Fibroblast of pulmonary artery (primary cell): ENCODE results near the gene APOBEC3G.
"Not testable (repeated sequence)": the region's sequence is repeated elsewhere in the genome, so short reads cannot be mapped to it uniquely, and the experiment has no call there.

ENCODE experiments used
- DNase-seq: peaks from one replicate; pipeline ENCODE4 v3.0.0-alpha.2; 2010; ENCODE audit warnings: low read depth
- H3K4me3 ChIP-seq: replicated peaks from 2 replicates; pipeline ENCODE4 v1.5.1; 2011; ENCODE audit warnings: low read depth, mild to moderate bottlenecking, control low read depth, low read length, moderate library complexity
- TF ChIP-seq, protein P1 (sequence below): IDR thresholded peaks from 2 replicates; pipeline ENCODE4 v1.5.1; 2011; ENCODE audit warnings: mild to moderate bottlenecking, control low read depth, low read length, inconsistent platforms; ENCODE audit errors: missing control alignments

Gene APOBEC3G

GRCh38 chr22:39077026-39077840 lies at the start of gene APOBEC3G:
TSS of gene APOBEC3G (plus strand) at chr22:39077275. CDS start at chr22:39077362, 87 bp downstream.
- peak within 1 kb of the TSS; percentile 52 for H3K4me3 ChIP-seq

DNA sequence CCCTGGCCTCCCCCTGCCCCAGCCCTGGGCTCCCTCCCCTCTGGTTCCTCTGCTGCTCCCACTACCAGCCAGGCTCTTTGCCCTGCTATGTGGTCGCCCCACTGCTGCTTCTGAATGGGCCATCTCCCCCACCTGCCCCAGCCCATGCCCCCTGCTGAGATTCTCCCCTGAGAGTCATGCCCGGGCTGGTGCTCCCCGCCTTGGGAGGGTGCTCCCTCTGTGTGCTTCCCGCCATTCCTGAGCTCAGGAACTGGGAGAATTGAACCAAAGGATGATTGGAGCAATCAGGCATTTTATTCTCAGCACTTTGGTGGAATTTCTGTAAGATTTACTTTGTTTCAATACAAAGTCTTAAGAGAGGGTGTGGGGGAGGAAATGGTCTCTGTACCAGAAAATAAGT lies 49.4 kb upstream of the APOBEC3G start:
- no peak for DNase-seq
- TF ChIP-seq, protein P1, sequence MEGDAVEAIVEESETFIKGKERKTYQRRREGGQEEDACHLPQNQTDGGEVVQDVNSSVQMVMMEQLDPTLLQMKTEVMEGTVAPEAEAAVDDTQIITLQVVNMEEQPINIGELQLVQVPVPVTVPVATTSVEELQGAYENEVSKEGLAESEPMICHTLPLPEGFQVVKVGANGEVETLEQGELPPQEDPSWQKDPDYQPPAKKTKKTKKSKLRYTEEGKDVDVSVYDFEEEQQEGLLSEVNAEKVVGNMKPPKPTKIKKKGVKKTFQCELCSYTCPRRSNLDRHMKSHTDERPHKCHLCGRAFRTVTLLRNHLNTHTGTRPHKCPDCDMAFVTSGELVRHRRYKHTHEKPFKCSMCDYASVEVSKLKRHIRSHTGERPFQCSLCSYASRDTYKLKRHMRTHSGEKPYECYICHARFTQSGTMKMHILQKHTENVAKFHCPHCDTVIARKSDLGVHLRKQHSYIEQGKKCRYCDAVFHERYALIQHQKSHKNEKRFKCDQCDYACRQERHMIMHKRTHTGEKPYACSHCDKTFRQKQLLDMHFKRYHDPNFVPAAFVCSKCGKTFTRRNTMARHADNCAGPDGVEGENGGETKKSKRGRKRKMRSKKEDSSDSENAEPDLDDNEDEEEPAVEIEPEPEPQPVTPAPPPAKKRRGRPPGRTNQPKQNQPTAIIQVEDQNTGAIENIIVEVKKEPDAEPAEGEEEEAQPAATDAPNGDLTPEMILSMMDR = no peak
- H3K4me3 ChIP-seq = no peak overlapping the region

More at GRCh38 chr22:39077026-39077840, at the start of gene APOBEC3G:
- peak; percentile 65 for DNase-seq

DNA sequence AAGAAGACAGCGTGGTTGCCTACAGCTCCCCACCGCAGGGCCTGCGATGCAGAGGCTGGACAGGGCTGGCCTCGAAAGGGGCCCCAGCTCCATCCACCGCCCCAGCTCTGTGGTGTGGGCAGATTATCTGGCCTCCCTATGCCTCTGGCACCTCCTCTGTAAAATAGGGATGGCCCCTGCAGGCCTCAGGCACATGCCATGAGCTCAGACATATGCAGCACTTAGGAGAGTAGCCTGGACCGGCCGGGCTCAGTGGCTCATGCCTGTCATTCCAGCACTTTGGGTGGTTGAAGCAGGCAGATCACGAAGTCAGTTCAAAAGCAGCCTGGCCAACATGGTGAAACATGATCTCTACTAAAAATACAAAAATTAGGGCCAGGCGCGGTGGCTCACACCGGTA lies 48.8 kb upstream of the APOBEC3G start:
- H3K4me3 ChIP-seq = no peak overlapping the region
- DNase-seq = no peak
- TF ChIP-seq, protein P1 = no peak

GRCh38 chr22:39029227-39029626 lies 47.8 kb upstream of the APOBEC3G start:
- DNase-seq = no peak
- H3K4me3 ChIP-seq = no peak overlapping the region
- TF ChIP-seq, protein P1 = no peak

DNA sequence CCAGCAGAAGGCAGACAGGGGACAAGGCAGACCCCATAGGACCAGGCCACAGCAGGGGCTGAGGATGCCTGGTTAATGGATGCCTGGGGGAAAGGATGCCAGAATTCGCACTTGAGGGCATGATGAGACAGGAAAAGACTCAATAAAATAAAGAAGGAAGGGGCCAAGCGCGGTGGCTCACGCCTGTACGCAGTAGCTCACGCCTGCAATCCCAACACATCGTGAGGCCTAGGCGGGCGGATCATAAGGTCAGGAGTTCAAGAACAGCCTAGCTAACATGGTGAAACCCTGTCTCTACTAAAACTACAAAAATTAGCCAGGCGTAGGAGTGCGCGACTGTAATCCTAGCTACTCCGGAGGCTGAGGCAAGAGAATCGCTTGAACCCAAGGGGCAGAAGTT lies 46.4 kb upstream of the APOBEC3G start:
- TF ChIP-seq, protein P1 = no peak
- H3K4me3 ChIP-seq = no peak overlapping the region
- DNase-seq = no peak

GRCh38 chr22:39031434-39032295 lies 45.4 kb upstream of the APOBEC3G start:
- DNase-seq, H3K4me3 ChIP-seq: not testable (repeated sequence)

GRCh38 chr22:39037071-39037470 lies 40.0 kb upstream of the APOBEC3G start:
- H3K4me3 ChIP-seq, DNase-seq: not testable (repeated sequence)

- DNase-seq = no peak
- TF ChIP-seq, protein P1 = no peak
- H3K4me3 ChIP-seq = no peak overlapping the region
Measured at GRCh38 chr22:39039306-39040126, 37.6 kb upstream of the APOBEC3G start.

DNA sequence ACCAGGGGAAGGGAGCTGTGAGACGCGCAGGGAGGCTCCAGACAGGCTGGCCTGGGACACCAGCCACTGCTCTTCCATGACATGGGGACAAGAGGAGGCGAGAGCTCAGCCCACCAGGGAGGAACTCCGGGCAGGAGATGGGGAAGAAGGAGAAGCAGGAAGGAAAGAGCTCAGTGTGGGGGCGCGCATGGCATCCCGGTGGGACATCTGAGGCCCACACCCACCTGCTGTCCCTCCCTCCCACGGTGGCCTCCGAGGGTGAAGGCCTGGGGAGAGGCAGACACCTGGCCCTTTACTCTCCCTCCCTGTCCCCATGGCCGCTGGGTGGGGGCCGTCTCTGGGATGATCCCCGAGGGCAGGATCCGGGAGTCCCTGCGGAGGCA lies 36.9 kb upstream of the APOBEC3G start:
- not testable (repeated sequence) for H3K4me3 ChIP-seq, DNase-seq

- DNase-seq = peak; percentile 67
Measured at GRCh38 chr22:39040538-39041296, 36.4 kb upstream of the APOBEC3G start, which contains the start of gene APOBEC3F. TSS of gene APOBEC3F (plus strand) at chr22:39040864. CDS start at chr22:39040961, 97 bp downstream.

More at GRCh38 chr22:39040538-39041296, 36.4 kb upstream of the APOBEC3G start, which contains the start of gene APOBEC3F:
- peak within 1 kb of the TSS; percentile 73 for H3K4me3 ChIP-seq
